ENCODE measurements around the gene NLRP2B. TPM values are rescaled to one million over a fixed set of nuclear protein-coding genes. Genes with fewer than 3 reads are reported as not detected.

Gene NLRP2B
- total and polyA plus RNA-seq, 2 experiments from 2014 or later: not detected

- TF ChIP-seq ZNF462 (CRISPR knock-in tag; IDR thresholded peaks at IDR 0.05) (no peak), ZNF114 (CRISPR knock-in tag; IDR thresholded peaks at IDR 0.05) (no peak), NANOG (IDR thresholded peaks at IDR 0.05; ENCODE audit: borderline replicate concordance) (no peak), POLR2AphosphoS5 (IDR thresholded peaks at IDR 0.05; ENCODE audit: low read depth) (no peak)
Measured at GRCh38 chrX:57667010-57667409, 13.1 kb downstream of the NLRP2B start (continued).

GRCh38 chrX:57655065-57655464 lies 25.0 kb downstream of the NLRP2B start:
- Mint-ChIP-seq H3K4me1 (peaks cover 8% of the 10 kb centered on the region), H3K9me3 (peaks cover 27% of the 10 kb centered on the region), H3K4me3 (no peak overlapping the region)
- TF ChIP-seq JUNB (IDR thresholded peaks at IDR 0.05; ENCODE audit: unreplicated experiment) (no peak), ZNF331 (CRISPR knock-in tag; IDR thresholded peaks at IDR 0.05; ENCODE audit: low read depth) (no peak), ZNF114 (CRISPR knock-in tag; IDR thresholded peaks at IDR 0.05) (no peak), STAT1 (IDR thresholded peaks at IDR 0.05; ENCODE audit: unreplicated experiment) (no peak), POLR2AphosphoS5 (IDR thresholded peaks at IDR 0.05; ENCODE audit: low read depth) (no peak), CTCF (conservative IDR thresholded peaks at IDR 0.05; ENCODE audit: low read depth in 2 of 2) (no peak), ETS1 (IDR thresholded peaks at IDR 0.05) (no peak)

More at GRCh38 chrX:57655065-57655464, 25.0 kb downstream of the NLRP2B start:
- Histone ChIP-seq H3K4me2 (no peak overlapping the region), H3F3A (replicated peaks; ENCODE audit: low read depth) (no peaks in the 10 kb centered on the region), H3K27ac (ENCODE audit: low read depth) (no peak overlapping the region), H3K4me3 (no peak overlapping the region), H3K4me1 (ENCODE audit: insufficient read depth) (peaks cover 9% of the 10 kb centered on the region; the same call in 1 of the 2 replicates), H2AFZ (no peak overlapping the region), H3K9me2 (ENCODE audit: insufficient read depth) (no peaks in the 10 kb centered on the region; the same call in 1 of the 2 replicates), H3K79me2 (replicated peaks; ENCODE audit: insufficient read depth) (no peaks in the 10 kb centered on the region), H3K36me3 (ENCODE audit: insufficient read depth) (no peaks in the 10 kb centered on the region), H4K20me1 (replicated peaks; ENCODE audit: insufficient read depth) (no peaks in the 10 kb centered on the region), H3K27me3 (ENCODE audit: insufficient read depth) (no peaks in the 10 kb centered on the region)
- no peak overlapping the region for H3K27ac Mint-ChIP-seq
- no peak for DNase-seq (ENCODE audit: low spot score)
- no peak for ATAC-seq
- peaks cover 11% of the 10 kb centered on the region; the same call in 2 of the 3 replicates for H3K36me3 Mint-ChIP-seq (ENCODE audit: low read depth)
- H3K27me3 Mint-ChIP-seq (ENCODE audit: insufficient read depth, low read depth, poor library complexity): peaks cover 4% of the 10 kb centered on the region

All from GM23338 (cell line).